GM12801 (cell line): Measurements from ENCODE around the gene IGF2BP3.

Experiments used
- TF ChIP-seq, protein P1 (sequence below): IDR thresholded peaks from one replicate; pipeline ENCODE4 v1.5.1; 2011; ENCODE audit warnings: control low read depth; ENCODE audit not compliant: insufficient read length; ENCODE audit errors: extremely low read depth

Gene IGF2BP3

DNA sequence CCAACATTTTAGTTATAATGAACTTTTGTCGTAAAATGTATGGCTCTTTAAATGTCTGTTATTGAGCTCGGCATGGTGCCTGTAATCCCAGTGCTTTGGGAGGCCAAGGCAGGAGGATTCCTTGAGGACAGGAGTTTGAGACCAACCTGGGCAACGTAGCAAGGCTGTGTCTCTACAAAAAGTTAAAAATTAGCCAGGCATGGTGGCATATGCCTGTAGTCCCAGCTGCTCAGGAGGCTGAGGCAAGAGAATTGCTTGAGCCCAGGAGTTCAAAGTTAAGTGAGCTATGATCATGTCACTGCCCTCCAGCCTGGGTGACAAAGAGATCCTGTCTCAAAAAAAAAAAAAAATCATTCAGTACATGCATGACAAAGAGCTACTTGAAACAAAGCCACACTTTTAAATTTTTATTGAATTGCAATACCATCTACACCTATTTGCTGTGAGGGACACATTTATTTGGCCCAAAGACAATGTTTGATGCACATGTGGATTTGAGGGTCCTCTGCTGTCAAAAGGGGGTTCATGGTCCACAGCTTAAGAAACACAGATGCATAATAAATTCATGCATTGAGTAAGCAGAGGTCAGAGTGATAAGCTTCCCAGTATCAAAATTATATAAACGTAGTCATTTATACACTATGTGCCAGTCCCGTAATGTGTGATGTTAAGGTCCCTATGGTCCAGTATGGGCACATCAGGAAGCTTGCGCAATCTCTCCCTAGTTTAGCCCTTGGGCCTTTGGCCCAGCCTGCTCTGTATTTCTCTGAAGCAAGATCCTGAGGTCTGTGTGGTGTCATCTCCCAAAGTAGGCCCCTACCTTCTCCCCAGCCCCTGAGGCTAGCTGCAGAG, 175.5 kb downstream of the IGF2BP3 start:
- TF ChIP-seq, protein P1, sequence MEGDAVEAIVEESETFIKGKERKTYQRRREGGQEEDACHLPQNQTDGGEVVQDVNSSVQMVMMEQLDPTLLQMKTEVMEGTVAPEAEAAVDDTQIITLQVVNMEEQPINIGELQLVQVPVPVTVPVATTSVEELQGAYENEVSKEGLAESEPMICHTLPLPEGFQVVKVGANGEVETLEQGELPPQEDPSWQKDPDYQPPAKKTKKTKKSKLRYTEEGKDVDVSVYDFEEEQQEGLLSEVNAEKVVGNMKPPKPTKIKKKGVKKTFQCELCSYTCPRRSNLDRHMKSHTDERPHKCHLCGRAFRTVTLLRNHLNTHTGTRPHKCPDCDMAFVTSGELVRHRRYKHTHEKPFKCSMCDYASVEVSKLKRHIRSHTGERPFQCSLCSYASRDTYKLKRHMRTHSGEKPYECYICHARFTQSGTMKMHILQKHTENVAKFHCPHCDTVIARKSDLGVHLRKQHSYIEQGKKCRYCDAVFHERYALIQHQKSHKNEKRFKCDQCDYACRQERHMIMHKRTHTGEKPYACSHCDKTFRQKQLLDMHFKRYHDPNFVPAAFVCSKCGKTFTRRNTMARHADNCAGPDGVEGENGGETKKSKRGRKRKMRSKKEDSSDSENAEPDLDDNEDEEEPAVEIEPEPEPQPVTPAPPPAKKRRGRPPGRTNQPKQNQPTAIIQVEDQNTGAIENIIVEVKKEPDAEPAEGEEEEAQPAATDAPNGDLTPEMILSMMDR, result no peak

DNA sequence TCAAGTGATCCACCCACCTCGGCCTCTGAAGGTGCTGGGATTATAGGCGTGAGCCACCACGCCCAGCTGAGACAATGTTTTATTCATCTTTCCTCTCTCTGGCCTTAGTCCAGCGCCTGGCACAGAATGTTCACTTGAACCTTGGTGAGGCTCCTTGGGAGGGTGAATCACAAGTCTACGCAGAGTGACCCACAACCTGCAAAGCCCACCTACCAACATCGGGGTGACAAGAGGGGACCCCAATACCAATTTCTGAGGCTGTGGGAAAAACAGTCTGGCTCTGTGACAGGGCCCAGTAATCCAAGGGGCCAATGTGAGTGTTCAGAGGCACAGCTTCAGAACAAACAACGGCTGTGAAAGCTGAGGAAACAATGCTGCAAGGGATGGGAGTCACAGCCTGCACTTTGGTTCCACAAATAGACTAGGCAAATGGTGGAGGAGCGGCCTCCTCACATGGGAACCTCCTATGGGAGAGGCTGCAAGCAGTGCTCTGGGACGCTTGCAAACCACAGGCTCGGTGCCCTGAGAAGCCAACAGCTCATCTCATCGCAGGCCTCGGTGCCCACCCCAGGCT, 176.7 kb downstream of the IGF2BP3 start:
- TF ChIP-seq, protein P1, result no peak

DNA sequence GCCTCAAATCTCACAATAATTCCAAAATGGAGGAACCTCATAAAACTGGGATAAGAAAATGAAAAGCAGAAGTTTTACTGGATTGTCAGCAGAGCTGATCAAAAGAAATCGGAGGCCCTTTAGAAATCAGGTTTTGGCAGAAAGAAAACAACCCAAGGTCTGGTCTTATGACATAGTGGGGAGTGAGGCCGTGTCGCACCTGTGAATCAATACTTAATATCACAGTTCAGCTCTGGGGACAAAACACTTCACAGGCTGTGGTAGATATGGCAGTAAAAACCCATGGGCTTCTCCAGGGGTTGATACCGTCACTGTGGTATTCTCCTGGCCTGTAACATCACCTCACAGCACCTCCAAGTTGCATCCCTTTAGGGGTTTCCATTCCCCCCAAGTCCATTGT, 177.7 kb downstream of the IGF2BP3 start:
- TF ChIP-seq, protein P1, result no peak

DNA sequence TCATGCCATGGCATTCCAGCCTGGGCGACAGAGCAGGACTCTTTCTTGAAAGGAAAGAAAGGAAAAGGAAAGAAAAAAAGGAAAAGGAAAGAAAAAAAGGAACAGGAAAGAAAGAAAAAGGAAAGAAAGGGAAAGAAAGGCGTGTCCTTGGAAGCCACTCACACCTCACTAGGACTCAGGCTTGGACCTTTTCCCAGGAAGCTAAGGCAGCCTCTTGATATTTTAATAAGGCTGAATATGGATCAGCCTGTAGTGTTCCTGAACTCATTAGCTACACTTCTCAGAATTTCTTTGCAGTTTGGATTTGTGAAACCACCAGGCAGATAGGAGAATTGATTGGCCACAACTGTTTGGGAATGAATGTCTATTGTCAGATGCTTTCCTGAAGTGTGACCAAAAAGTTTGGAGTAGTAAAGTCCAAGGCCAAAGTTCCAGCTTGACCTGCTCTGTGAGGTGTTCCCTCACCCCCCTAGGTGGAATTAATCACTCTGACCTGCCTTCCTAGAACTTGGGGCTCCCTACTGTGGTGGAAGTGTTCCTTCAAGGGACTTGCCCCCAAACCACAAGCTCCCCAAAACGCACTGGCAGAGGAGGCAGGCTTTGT, 178.2 kb downstream of the IGF2BP3 start:
- TF ChIP-seq, protein P1, result no peak

DNA sequence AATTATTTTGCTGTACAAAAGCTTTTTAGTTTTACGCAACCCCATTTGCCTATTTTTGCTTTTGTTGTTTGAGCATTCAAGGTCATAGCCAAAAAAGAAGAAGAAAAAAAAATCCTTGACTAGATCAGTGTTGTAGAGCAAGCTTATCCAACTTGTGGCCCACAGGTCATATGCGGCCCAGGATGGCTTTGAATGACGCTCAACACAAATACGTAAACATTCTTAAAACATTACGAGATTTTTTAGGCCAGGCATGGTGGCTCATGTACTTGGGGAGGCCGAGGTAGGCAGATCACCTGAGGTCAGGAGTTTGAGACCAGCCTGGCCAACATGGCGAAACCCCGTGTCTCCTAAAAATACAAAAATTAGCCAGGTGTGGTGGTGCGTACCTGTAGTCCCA, 179.3 kb downstream of the IGF2BP3 start:
- TF ChIP-seq, protein P1, result no peak

DNA sequence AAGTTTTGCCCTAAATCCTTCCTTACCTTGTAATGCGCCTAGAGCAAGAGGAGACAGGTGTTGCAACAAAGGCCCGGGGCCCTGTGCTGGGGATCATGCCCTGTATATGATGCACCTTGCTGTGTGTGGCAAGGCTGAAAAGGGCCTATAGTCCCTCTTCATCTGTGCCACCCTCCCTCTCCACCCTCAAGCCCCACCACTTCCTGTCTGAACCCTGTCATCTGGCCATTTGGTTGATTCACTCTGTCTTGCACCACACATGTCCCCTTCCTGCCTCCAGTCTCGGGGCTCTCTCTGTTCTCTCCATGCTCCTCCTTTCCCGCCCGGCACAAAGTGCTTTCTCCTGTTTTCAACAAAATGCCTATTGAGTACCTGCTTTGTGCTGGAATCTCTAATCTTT, 182.7 kb downstream of the IGF2BP3 start:
- TF ChIP-seq, protein P1, result no peak
